Effector CD4-positive, alpha-beta T cell (primary cell): ENCODE data around the gene PCDHGA8. TPM values are rescaled to one million over a fixed set of nuclear protein-coding genes. Genes with fewer than 3 reads are reported as not detected.
"Not testable (repeated sequence)": the region's sequence is repeated elsewhere in the genome, so short reads cannot be mapped to it uniquely, and the experiment has no call there.

Experiments
- DNase-seq: peaks from one replicate; pipeline ENCODE4 v3.0.0-alpha.2; 2020
- total RNA-seq: gene quantifications from one replicate; lab custom pipeline; 2026; lab: John Stamatoyannopoulos, UW

The PCDHGA8 gene
- not detected for total RNA-seq

GRCh38 chr5:141392429-141393198 is at the start of gene PCDHGA8:
TSS of gene PCDHGA8 (plus strand) at chr5:141392633. CDS start at chr5:141392814, 181 bp downstream.
- no peak for DNase-seq

GRCh38 chr5:141342773-141343172 is 49.7 kb upstream of the PCDHGA8 start:
- no peak for DNase-seq

GRCh38 chr5:141343242-141343952 is 49.0 kb upstream of the PCDHGA8 start, which contains the start of gene PCDHGA3:
TSS of gene PCDHGA3 (plus strand) at chr5:141343829. CDS start at chr5:141344034, 205 bp downstream.
- DNase-seq, result no peak

GRCh38 chr5:141343953-141344463 is 48.4 kb upstream of the PCDHGA8 start:
- DNase-seq, result no peak

- no peak for DNase-seq
These were observed 47.1 kb upstream of the PCDHGA8 start for GRCh38 chr5:141345327-141345726.

- not testable (repeated sequence) for DNase-seq
These were observed 46.4 kb upstream of the PCDHGA8 start for GRCh38 chr5:141346017-141346416.

GRCh38 chr5:141349917-141350619 is 42.4 kb upstream of the PCDHGA8 start, which contains the start of gene PCDHGB1:
TSS of gene PCDHGB1 (plus strand) at chr5:141350099. CDS start at chr5:141350261, 162 bp downstream.
- peak; percentile 16 for DNase-seq

GRCh38 chr5:141351591-141351990 is 40.8 kb upstream of the PCDHGA8 start:
- no peak for DNase-seq

- DNase-seq, result no peak
These were observed 37.4 kb upstream of the PCDHGA8 start, which contains the start of gene PCDHGA4 for GRCh38 chr5:141354900-141355469. TSS of gene PCDHGA4 (plus strand) at chr5:141355021. CDS start at chr5:141355108, 87 bp downstream.

GRCh38 chr5:141355641-141356040 is 36.8 kb upstream of the PCDHGA8 start:
- no peak for DNase-seq

- no peak for DNase-seq
These were observed 36.3 kb upstream of the PCDHGA8 start for GRCh38 chr5:141356133-141356532.

- no peak for DNase-seq
These were observed 35.5 kb upstream of the PCDHGA8 start for GRCh38 chr5:141356950-141357349.

GRCh38 chr5:141359790-141360426 is 32.5 kb upstream of the PCDHGA8 start, which contains the start of gene PCDHGB2:
TSS of gene PCDHGB2 (plus strand) at chr5:141359994. CDS start at chr5:141360136, 142 bp downstream.
- DNase-seq, result no peak

GRCh38 chr5:141360685-141361084 is 31.7 kb upstream of the PCDHGA8 start:
- DNase-seq, result no peak

GRCh38 chr5:141362719-141363118 is 29.7 kb upstream of the PCDHGA8 start:
- no peak for DNase-seq

GRCh38 chr5:141363952-141364660 is 28.3 kb upstream of the PCDHGA8 start, which contains the start of gene PCDHGA5:
TSS of gene PCDHGA5 (plus strand) at chr5:141364162. CDS start at chr5:141364331, 169 bp downstream.
- DNase-seq, result no peak

GRCh38 chr5:141366016-141366896 is 26.2 kb upstream of the PCDHGA8 start:
- DNase-seq, result no peak

GRCh38 chr5:141369994-141370848 is 22.2 kb upstream of the PCDHGA8 start, which contains the start of gene PCDHGB3:
TSS of gene PCDHGB3 (plus strand) at chr5:141370242. CDS start at chr5:141370395, 153 bp downstream.
- no peak for DNase-seq
